H9 (cell line): Measurements from ENCODE around the gene SCUBE2. TPM values are rescaled to one million over a fixed set of nuclear protein-coding genes. Genes with fewer than 3 reads are reported as not detected.

Experiments used
- DNase-seq: peaks from one replicate; pipeline ENCODE4 v3.0.0-alpha.2; 2017
- H2AFZ ChIP-seq: one replicate; pipeline ENCODE4 v1.6.1; 2013; ENCODE audit warnings: mild to moderate bottlenecking, low read length, control low read depth, moderate library complexity
- H2AK5ac ChIP-seq: 2 replicates; pipeline ENCODE4 v1.6.1; 2013; ENCODE audit warnings: low read length, control low read depth, mixed read lengths; ENCODE audit not compliant: insufficient read length
- H2BK120ac ChIP-seq: one replicate; pipeline ENCODE4 v1.6.1; 2013; ENCODE audit warnings: low read depth, mild to moderate bottlenecking, low read length, control low read depth, inconsistent platforms; ENCODE audit not compliant: poor library complexity, severe bottlenecking
- H2BK12ac ChIP-seq: 2 replicates; pipeline ENCODE4 v1.6.1; 2013; ENCODE audit warnings: low read length, control low read depth, mixed read lengths, low read depth; ENCODE audit not compliant: insufficient read length
- H2BK15ac ChIP-seq: 2 replicates; pipeline ENCODE4 v1.6.1; 2013; ENCODE audit warnings: low read depth, low read length, control low read depth
- H2BK20ac ChIP-seq: one replicate; pipeline ENCODE4 v1.6.1; 2013; ENCODE audit warnings: low read depth, mild to moderate bottlenecking, low read length, control low read depth, inconsistent platforms; ENCODE audit not compliant: poor library complexity, severe bottlenecking
- H2BK5ac ChIP-seq: 2 replicates; pipeline ENCODE4 v1.6.1; 2013; ENCODE audit warnings: low read length, control low read depth, mixed read lengths; ENCODE audit not compliant: insufficient read length
- H3K14ac ChIP-seq: 2 replicates; pipeline ENCODE4 v1.6.1; 2013; ENCODE audit warnings: low read length, control low read depth; ENCODE audit not compliant: insufficient read depth
- H3K18ac ChIP-seq: 2 replicates; pipeline ENCODE4 v1.6.1; 2013; ENCODE audit warnings: low read depth, mild to moderate bottlenecking, mixed read lengths, low read length, control low read depth; ENCODE audit not compliant: insufficient read length
- H3K23ac ChIP-seq: 2 replicates; pipeline ENCODE4 v1.6.1; 2013; ENCODE audit warnings: low read length, control low read depth, mixed read lengths, low read depth; ENCODE audit not compliant: insufficient read length
- H3K23me2 ChIP-seq: 2 replicates; pipeline ENCODE4 v1.6.1; 2013; ENCODE audit warnings: low read depth, mild to moderate bottlenecking, mixed read lengths, low read length, control low read depth; ENCODE audit not compliant: insufficient read length, poor library complexity, severe bottlenecking
- H3K27ac ChIP-seq: 2 replicates; pipeline ENCODE4 v1.5.1; 2013; ENCODE audit warnings: low read length, control low read depth, mixed read lengths, low read depth; ENCODE audit not compliant: insufficient read length
- H3K27me3 ChIP-seq: 2 replicates; pipeline ENCODE4 v1.6.1; 2013; ENCODE audit warnings: low read length, control low read depth, inconsistent platforms; ENCODE audit not compliant: insufficient read depth
- H3K4ac ChIP-seq: 2 replicates; pipeline ENCODE4 v1.6.1; 2013; ENCODE audit warnings: low read depth, mild to moderate bottlenecking, control low read depth, inconsistent platforms, low read length, moderate library complexity
- H3K4me1 ChIP-seq: 2 replicates; pipeline ENCODE4 v1.6.1; 2013; ENCODE audit warnings: low read length, control low read depth, inconsistent platforms; ENCODE audit not compliant: insufficient read depth
- H3K4me2 ChIP-seq: 2 replicates; pipeline ENCODE4 v1.6.1; 2013; ENCODE audit warnings: low read length, control low read depth, mixed read lengths; ENCODE audit not compliant: insufficient read length, insufficient read depth
- H3K56ac ChIP-seq: 2 replicates; pipeline ENCODE4 v1.6.1; 2013; ENCODE audit warnings: low read depth, mild to moderate bottlenecking, mixed read lengths, low read length, control low read depth; ENCODE audit not compliant: insufficient read length
- H3K79me1 ChIP-seq: 2 replicates; pipeline ENCODE4 v1.6.1; 2013; ENCODE audit warnings: low read depth, mild to moderate bottlenecking, moderate library complexity, low read length, control low read depth, inconsistent platforms; ENCODE audit not compliant: insufficient read depth, poor library complexity, severe bottlenecking
- H3K79me2 ChIP-seq: 2 replicates; pipeline ENCODE4 v1.6.1; 2013; ENCODE audit warnings: low read length, control low read depth, inconsistent platforms; ENCODE audit not compliant: insufficient read depth
- H3K9ac ChIP-seq: 2 replicates; pipeline ENCODE4 v1.6.1; 2013; ENCODE audit warnings: low read length, control low read depth, mixed read lengths; ENCODE audit not compliant: insufficient read length; ENCODE audit errors: extremely low read depth
- H3K9me3 ChIP-seq: one replicate; pipeline ENCODE4 v1.6.1; 2013; ENCODE audit warnings: low read depth, low read length, inconsistent platforms; ENCODE audit not compliant: control insufficient read depth
- H3T11ph ChIP-seq: one replicate; pipeline ENCODE4 v1.6.1; 2013; ENCODE audit warnings: mild to moderate bottlenecking, low read length, control low read depth, inconsistent platforms
- H4K20me1 ChIP-seq: one replicate; pipeline ENCODE4 v1.6.1; 2013; ENCODE audit not compliant: control insufficient read depth, insufficient read length, insufficient read depth
- H4K5ac ChIP-seq: 2 replicates; pipeline ENCODE4 v1.6.1; 2013; ENCODE audit warnings: low read depth, mild to moderate bottlenecking, mixed read lengths, low read length, control low read depth; ENCODE audit not compliant: insufficient read length
- H4K8ac ChIP-seq: replicated peaks from 2 replicates; pipeline ENCODE4 v1.6.1; 2013; ENCODE audit warnings: low read length, control low read depth, mixed read lengths, low read depth; ENCODE audit not compliant: insufficient read length
- H4K91ac ChIP-seq: 2 replicates; pipeline ENCODE4 v1.6.1; 2013; ENCODE audit warnings: low read depth, mild to moderate bottlenecking, moderate library complexity, mixed read lengths, low read length, control low read depth; ENCODE audit not compliant: insufficient read length
- H3K27ac Mint-ChIP-seq, 3 experiments: 2 replicates in 2 of 3; 3 replicates in 1 of 3; pipeline ENCODE4 v1.8.0; 2020 to 2021; ENCODE audit warnings: mixed read lengths in 3 of 3, mild to moderate bottlenecking in 1 of 3, moderate library complexity in 1 of 3
- H3K27me3 Mint-ChIP-seq: 2 replicates; pipeline ENCODE4 v1.8.0; 2021; ENCODE audit warnings: low read depth, mild to moderate bottlenecking, moderate library complexity, mixed read lengths
- H3K36me3 Mint-ChIP-seq, 3 experiments: 2 replicates in 2 of 3; 3 replicates in 1 of 3; pipeline ENCODE4 v1.8.0; 2020 to 2021; ENCODE audit warnings: low read depth in 3 of 3, mixed read lengths in 3 of 3; ENCODE audit not compliant: insufficient read depth in 1 of 3
- H3K4me1 Mint-ChIP-seq, 2 experiments: 2 replicates each; pipeline ENCODE4 v1.8.0; 2020; ENCODE audit warnings: mixed read lengths in 2 of 2
- H3K4me3 Mint-ChIP-seq, 2 experiments: 2 replicates in 1 of 2; 3 replicates in 1 of 2; pipeline ENCODE4 v1.8.0; 2020 to 2021; ENCODE audit warnings: mild to moderate bottlenecking in 2 of 2, mixed read lengths in 2 of 2, moderate library complexity in 1 of 2
- H3K9me3 Mint-ChIP-seq, 2 experiments: 2 replicates in 1 of 2; 3 replicates in 1 of 2; pipeline ENCODE4 v1.8.0; 2020; ENCODE audit warnings: mild to moderate bottlenecking in 2 of 2, mixed read lengths in 2 of 2, moderate library complexity in 1 of 2
- WGBS: extraction: QIAGEN DNeasy Blood & Tissue Kit; methylation state at CpG from one replicate; pipeline ENCODE4 v1.1.7; 2013; ENCODE audit warnings: missing lambda C conversion rate, low lambda C conversion rate, mixed read lengths; ENCODE audit not compliant: insufficient read length; ENCODE audit errors: extremely low coverage; 5-methylcytosine and 5-hydroxymethylcytosine counted together
- total RNA-seq: library from RNA; stranded (reverse); gene quantifications from 2 replicates; pipeline ENCODE4 v1.2.1, GENCODE V29; 2021
- TF ChIP-seq, protein P1 (sequence below): fragments of 200-600 bp; sonication (generic); conservative IDR thresholded peaks from 3 replicates; pipeline ENCODE4 v1.8.0; 2021; ENCODE audit warnings: antibody characterized with exemption, mild to moderate bottlenecking

SCUBE2 gene
- total RNA-seq, 1 experiment from 2014 or later = 1.6 TPM

GRCh38 chr11:9071692-9072091 is 19.7 kb downstream of the SCUBE2 start:
- Mint-ChIP-seq H3K4me1 (peaks cover 25 to 29% of the 10 kb centered on the region in 2 experiments), H3K4me3 (no peak overlapping the region), H3K36me3 (no peaks in the 10 kb centered on the region), H3K9me3 (no peaks in the 10 kb centered on the region), H3K27me3 (peaks cover 3% of the 10 kb centered on the region; the same call in 1 of the 2 replicates), H3K27ac (no peak overlapping the region)
- Histone ChIP-seq H3K27ac (no peak overlapping the region), H2BK12ac (no peak overlapping the region), H3K9ac (no peak overlapping the region), H3K23me2 (no peaks in the 10 kb centered on the region), H2BK15ac (no peak overlapping the region), H3K79me2 (no peaks in the 10 kb centered on the region), H3K56ac (no peak overlapping the region), H4K5ac (no peak overlapping the region), H3K4ac (no peak overlapping the region), H2AFZ (no peak overlapping the region), H3K4me1 (peaks cover 3% of the 10 kb centered on the region; the same call in 1 of the 2 replicates), H3K23ac (no peak overlapping the region), H4K20me1 (no peaks in the 10 kb centered on the region), H3K4me2 (no peak overlapping the region), H3K14ac (no peak overlapping the region), H3K18ac (no peak overlapping the region), H2BK120ac (no peak overlapping the region), H2BK5ac (no peak overlapping the region), H3K9me3 (no peaks in the 10 kb centered on the region), H3K79me1 (no peaks in the 10 kb centered on the region), H2AK5ac (no peak overlapping the region), H4K8ac (no peak overlapping the region), H3K27me3 (no peaks in the 10 kb centered on the region), H2BK20ac (no peak overlapping the region), H3T11ph (no peak overlapping the region), H4K91ac (no peak overlapping the region)
- DNase-seq = no peak
- TF ChIP-seq, protein P1, sequence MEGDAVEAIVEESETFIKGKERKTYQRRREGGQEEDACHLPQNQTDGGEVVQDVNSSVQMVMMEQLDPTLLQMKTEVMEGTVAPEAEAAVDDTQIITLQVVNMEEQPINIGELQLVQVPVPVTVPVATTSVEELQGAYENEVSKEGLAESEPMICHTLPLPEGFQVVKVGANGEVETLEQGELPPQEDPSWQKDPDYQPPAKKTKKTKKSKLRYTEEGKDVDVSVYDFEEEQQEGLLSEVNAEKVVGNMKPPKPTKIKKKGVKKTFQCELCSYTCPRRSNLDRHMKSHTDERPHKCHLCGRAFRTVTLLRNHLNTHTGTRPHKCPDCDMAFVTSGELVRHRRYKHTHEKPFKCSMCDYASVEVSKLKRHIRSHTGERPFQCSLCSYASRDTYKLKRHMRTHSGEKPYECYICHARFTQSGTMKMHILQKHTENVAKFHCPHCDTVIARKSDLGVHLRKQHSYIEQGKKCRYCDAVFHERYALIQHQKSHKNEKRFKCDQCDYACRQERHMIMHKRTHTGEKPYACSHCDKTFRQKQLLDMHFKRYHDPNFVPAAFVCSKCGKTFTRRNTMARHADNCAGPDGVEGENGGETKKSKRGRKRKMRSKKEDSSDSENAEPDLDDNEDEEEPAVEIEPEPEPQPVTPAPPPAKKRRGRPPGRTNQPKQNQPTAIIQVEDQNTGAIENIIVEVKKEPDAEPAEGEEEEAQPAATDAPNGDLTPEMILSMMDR = no peak
- WGBS = no CpG with 5 or more reads among the region's 3 CpGs
